ENCODE results near the gene CORO6.

The CORO6 gene

GRCh38 chr17:29577001-29577370 lies 45.7 kb downstream of the CORO6 start:
- no peak for DNase-seq (ENCODE audit: low spot score)

GRCh38 chr17:29576214-29577000 lies 46.3 kb downstream of the CORO6 start:
- no peak for DNase-seq (ENCODE audit: low spot score)

- DNase-seq (ENCODE audit: low spot score), result no peak
Measured at GRCh38 chr17:29575511-29576213, 47.0 kb downstream of the CORO6 start.

- DNase-seq (ENCODE audit: low spot score), result peak; percentile 40
Measured at GRCh38 chr17:29574732-29575510, 47.8 kb downstream of the CORO6 start.

- DNase-seq (ENCODE audit: low spot score), result no peak
Measured at GRCh38 chr17:29573871-29574731, 48.6 kb downstream of the CORO6 start.

GRCh38 chr17:29573558-29573869 lies 49.2 kb downstream of the CORO6 start:
- no peak for DNase-seq (ENCODE audit: low spot score)

GRCh38 chr17:29572691-29573557 lies 49.8 kb downstream of the CORO6 start:
- DNase-seq (ENCODE audit: low spot score), result no peak

GRCh38 chr17:29571883-29572681 lies 50.6 kb downstream of the CORO6 start:
- no peak for DNase-seq (ENCODE audit: low spot score)

GRCh38 chr17:29571486-29571882 lies 51.2 kb downstream of the CORO6 start:
- no peak for DNase-seq (ENCODE audit: low spot score)

- DNase-seq (ENCODE audit: low spot score), result no peak
Measured at GRCh38 chr17:29570521-29570920, 52.2 kb downstream of the CORO6 start.

- DNase-seq (ENCODE audit: low spot score), result no peak
Measured at GRCh38 chr17:29569245-29569950, 53.3 kb downstream of the CORO6 start.

GRCh38 chr17:29568331-29569244 lies 54.1 kb downstream of the CORO6 start, which contains the start of gene TP53I13:
Gene TP53I13, plus strand, starts transcription at chr17:29568701. Its CDS starts 58 bp downstream, at chr17:29568759.
- DNase-seq (ENCODE audit: low spot score), result peak; percentile 71

- DNase-seq (ENCODE audit: low spot score), result peak; percentile 76
Measured at GRCh38 chr17:29567554-29568330, 55.0 kb downstream of the CORO6 start.

GRCh38 chr17:29567304-29567553 lies 55.5 kb downstream of the CORO6 start:
- DNase-seq (ENCODE audit: low spot score), result no peak

- peak; percentile 78 for DNase-seq (ENCODE audit: low spot score)
Measured at GRCh38 chr17:29566473-29567303, 56.0 kb downstream of the CORO6 start, which contains the start of gene ABHD15. Gene ABHD15, minus strand, starts transcription at chr17:29567037. Its CDS starts 71 bp downstream, at chr17:29566966.

- DNase-seq (ENCODE audit: low spot score), result peak; percentile 59
Measured at GRCh38 chr17:29565643-29566472, 56.9 kb downstream of the CORO6 start.

Data from SW480 (cell line).